OCI-LY3 (cell line): Measurements from ENCODE around the gene DMRT1.

Source experiments
- H2AFZ ChIP-seq: fragments of 200-600, 300-600 bp; shearing (Covaris generic); 2 replicates; pipeline ENCODE4 v1.6.0; 2014; ENCODE audit warnings: antibody characterized with exemption, low read depth, low read length
- H3K27ac ChIP-seq: fragments of 200-600, 300-600 bp; sonication (generic); 2 replicates; pipeline ENCODE4 v1.5.1; 2014; ENCODE audit warnings: mild to moderate bottlenecking, low read length, moderate library complexity, mixed read lengths
- H3K27me3 ChIP-seq: fragments of 200-600, 300-600 bp; sonication (generic); 2 replicates; pipeline ENCODE4 v1.6.1; 2014; ENCODE audit warnings: low read depth, low read length, mixed read lengths
- H3K36me3 ChIP-seq: fragments of 200-600, 300-600 bp; sonication (generic); replicated peaks from 2 replicates; pipeline ENCODE3; 2014; ENCODE audit warnings: low read depth, low read length, mixed read lengths
- H3K4me1 ChIP-seq: fragments of 300-600, 200-600 bp; sonication (generic); 2 replicates; pipeline ENCODE4 v1.6.1; 2014; ENCODE audit warnings: low read length, mixed read lengths
- H3K4me2 ChIP-seq: fragments of 200-600, 300-600 bp; sonication (generic); 2 replicates; pipeline ENCODE4 v1.6.1; 2014; ENCODE audit warnings: low read length, mixed read lengths
- H3K4me3 ChIP-seq: fragments of 300-600, 200-600 bp; sonication (generic); 2 replicates; pipeline ENCODE4 v1.5.1; 2014; ENCODE audit warnings: antibody characterized with exemption, mild to moderate bottlenecking, low read length, moderate library complexity
- H3K79me2 ChIP-seq: fragments of 300-600, 200-600 bp; shearing (Covaris generic); 2 replicates; pipeline ENCODE4 v1.6.1; 2014; ENCODE audit warnings: mild to moderate bottlenecking, low read length, mixed read lengths
- H3K9ac ChIP-seq: fragments of 300-600, 200-600 bp; shearing (Covaris generic); 2 replicates; pipeline ENCODE4 v1.6.0; 2014; ENCODE audit warnings: mild to moderate bottlenecking, low read length, moderate library complexity
- H3K9me3 ChIP-seq: fragments of 200-600, 300-600 bp; shearing (Covaris generic); 2 replicates; pipeline ENCODE4 v1.6.1; 2014; ENCODE audit warnings: low read length, mixed read lengths; ENCODE audit not compliant: insufficient read depth
- H4K20me1 ChIP-seq: fragments of 200-600, 300-600 bp; sonication (generic); 2 replicates; pipeline ENCODE4 v1.6.1; 2016; ENCODE audit warnings: low read length, mixed read lengths; ENCODE audit not compliant: insufficient read depth
- EZH2phosphoT487 ChIP-seq: fragments of 200-600 bp; shearing (Covaris generic); IDR thresholded peaks from 2 replicates; pipeline ENCODE4 v1.6.1; 2018; ENCODE audit warnings: antibody characterized with exemption, mixed run types, low read depth
- TF ChIP-seq, protein P1 (sequence below): fragments of 200-600, 300-600 bp; sonication (generic); IDR thresholded peaks from 2 replicates; pipeline ENCODE4 v1.5.1; 2014; ENCODE audit warnings: antibody characterized with exemption, low read length, low read depth

DMRT1 gene

DNA sequence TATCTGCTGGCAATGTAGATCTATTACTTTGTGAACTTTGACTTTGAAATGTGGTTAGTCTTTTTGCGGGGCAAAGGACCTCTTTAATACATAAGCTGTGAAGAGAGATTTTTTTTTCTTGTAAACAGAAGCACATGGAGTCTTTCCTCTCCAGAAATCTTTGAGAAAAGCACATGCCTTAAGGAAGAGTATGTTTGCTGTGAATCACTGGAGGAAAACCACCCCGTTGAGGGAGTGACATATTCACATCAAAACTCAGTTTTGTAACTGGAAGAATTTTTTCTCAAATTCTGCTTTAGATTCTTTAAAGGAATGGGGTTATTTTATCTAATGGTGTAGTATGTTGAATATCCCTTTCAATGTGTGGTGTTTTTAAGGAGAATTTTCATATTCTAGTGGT is 138.5 kb downstream of the DMRT1 start:
- Histone ChIP-seq H3K9me3 (no peaks in the 10 kb centered on the region), H3K79me2 (no peaks in the 10 kb centered on the region), H3K4me3 (no peak overlapping the region), H3K27me3 (peaks cover 37% of the 10 kb centered on the region), H3K9ac (no peak overlapping the region), H3K4me2 (no peak overlapping the region), H3K4me1 (no peaks in the 10 kb centered on the region), H3K36me3 (no peaks in the 10 kb centered on the region), H2AFZ (no peak overlapping the region), H4K20me1 (no peaks in the 10 kb centered on the region), H3K27ac (no peak overlapping the region)
- TF ChIP-seq, protein P1, sequence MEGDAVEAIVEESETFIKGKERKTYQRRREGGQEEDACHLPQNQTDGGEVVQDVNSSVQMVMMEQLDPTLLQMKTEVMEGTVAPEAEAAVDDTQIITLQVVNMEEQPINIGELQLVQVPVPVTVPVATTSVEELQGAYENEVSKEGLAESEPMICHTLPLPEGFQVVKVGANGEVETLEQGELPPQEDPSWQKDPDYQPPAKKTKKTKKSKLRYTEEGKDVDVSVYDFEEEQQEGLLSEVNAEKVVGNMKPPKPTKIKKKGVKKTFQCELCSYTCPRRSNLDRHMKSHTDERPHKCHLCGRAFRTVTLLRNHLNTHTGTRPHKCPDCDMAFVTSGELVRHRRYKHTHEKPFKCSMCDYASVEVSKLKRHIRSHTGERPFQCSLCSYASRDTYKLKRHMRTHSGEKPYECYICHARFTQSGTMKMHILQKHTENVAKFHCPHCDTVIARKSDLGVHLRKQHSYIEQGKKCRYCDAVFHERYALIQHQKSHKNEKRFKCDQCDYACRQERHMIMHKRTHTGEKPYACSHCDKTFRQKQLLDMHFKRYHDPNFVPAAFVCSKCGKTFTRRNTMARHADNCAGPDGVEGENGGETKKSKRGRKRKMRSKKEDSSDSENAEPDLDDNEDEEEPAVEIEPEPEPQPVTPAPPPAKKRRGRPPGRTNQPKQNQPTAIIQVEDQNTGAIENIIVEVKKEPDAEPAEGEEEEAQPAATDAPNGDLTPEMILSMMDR, result no peak
- no peak for TF ChIP-seq EZH2phosphoT487

DNA sequence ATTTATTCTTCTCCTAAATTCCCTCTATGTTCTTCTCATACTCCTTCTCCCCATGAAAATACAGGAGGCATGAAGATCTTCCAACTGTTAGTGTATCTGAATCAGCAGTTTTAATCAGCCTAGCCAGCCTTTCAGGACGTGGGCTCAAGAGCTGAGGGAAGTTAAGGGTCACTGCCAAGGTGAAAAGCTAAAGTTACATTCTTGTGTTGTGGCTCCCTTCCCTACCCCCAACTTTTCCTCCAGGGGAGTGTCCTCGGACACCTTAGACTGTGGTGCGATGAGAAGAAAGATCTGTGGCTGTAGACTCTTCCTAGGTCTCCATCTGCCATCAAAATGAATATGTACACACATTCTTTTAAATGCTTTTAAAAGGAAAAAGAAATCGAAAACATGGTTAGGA is 139.1 kb downstream of the DMRT1 start:
- no peak overlapping the region for H3K4me3 ChIP-seq
- no peak overlapping the region for H3K9ac ChIP-seq
- H2AFZ ChIP-seq, result no peak overlapping the region
- H3K9me3 ChIP-seq, result no peaks in the 10 kb centered on the region
- H3K27ac ChIP-seq, result no peak overlapping the region
- TF ChIP-seq EZH2phosphoT487, result no peak
- TF ChIP-seq, protein P1, result no peak
- no peaks in the 10 kb centered on the region for H3K36me3 ChIP-seq
- peaks cover 37% of the 10 kb centered on the region for H3K27me3 ChIP-seq
- no peak overlapping the region for H3K4me2 ChIP-seq
- no peaks in the 10 kb centered on the region for H4K20me1 ChIP-seq
- no peaks in the 10 kb centered on the region for H3K4me1 ChIP-seq
- no peaks in the 10 kb centered on the region for H3K79me2 ChIP-seq

DNA sequence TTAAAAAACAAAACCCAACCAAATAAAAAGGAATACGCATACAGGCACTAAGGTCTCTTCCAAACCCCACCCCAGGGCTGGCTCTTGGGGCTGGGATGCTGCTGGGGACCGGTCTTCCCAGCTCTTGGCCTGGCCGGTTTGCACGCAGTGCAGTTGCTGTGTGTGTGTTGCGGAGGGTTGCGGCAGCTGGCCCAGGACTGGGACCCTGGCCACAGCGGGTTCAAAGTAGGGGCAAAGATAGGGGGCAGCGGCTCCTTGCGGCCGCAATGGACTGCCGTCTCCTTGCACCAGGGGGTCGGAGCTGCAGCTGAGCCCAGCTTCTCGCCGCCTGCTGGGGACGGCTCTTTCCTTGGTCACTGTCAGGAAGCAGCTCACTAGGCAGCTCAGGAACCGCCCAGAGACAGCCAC is 140.0 kb downstream of the DMRT1 start:
- Histone ChIP-seq H3K36me3 (no peaks in the 10 kb centered on the region), H3K4me1 (no peaks in the 10 kb centered on the region), H3K9me3 (no peaks in the 10 kb centered on the region), H2AFZ (no peak overlapping the region), H3K4me2 (no peak overlapping the region), H3K4me3 (no peak overlapping the region), H3K27ac (no peak overlapping the region), H3K9ac (no peak overlapping the region), H3K79me2 (no peaks in the 10 kb centered on the region), H3K27me3 (peaks cover 45% of the 10 kb centered on the region), H4K20me1 (no peaks in the 10 kb centered on the region)
- TF ChIP-seq, protein P1, result no peak
- TF ChIP-seq EZH2phosphoT487, result no peak

DNA sequence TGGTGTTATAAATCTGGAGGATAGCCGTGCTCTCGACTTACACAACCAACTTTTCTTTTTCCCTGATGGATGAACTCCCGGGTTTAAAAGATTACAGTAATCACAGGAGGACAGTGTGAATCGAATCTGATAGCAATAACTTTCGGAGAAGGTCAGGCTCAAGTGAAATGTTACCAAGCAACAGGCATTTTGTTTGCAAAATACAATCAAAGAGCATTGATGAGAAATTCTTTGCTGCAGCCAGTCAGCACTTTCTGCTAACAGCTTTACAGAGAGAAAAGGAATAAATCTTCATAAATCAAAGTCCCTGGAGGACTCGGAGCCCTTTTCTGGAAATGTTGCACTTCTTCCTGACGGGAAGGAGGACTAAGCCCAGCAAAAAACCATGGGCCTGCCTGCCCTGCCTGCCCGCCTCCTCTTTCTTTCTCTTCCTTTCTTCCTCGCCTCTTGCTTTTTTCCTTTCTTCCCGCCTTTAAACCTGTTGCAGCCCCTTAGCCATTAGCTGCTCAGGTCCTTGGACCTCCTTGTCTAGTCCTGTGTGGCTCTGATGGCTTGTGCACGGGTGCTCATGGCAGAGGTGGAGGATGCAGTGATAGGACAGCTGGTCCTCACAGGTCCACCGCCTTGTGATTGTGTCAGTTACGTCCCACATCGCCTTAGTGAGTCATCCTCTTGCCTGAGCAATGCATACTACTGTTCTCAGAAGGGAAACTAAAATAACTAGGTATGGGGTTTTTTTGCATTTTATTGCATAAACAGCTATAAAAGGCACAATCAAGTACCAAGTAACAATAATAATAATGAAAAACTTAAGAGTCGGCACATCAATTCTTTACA is 141.1 kb downstream of the DMRT1 start:
- Histone ChIP-seq H3K4me3 (no peak overlapping the region), H3K4me2 (no peak overlapping the region), H3K4me1 (no peaks in the 10 kb centered on the region), H2AFZ (no peak overlapping the region), H3K9me3 (no peaks in the 10 kb centered on the region), H3K9ac (no peak overlapping the region), H3K27me3 (peaks cover 45% of the 10 kb centered on the region), H3K27ac (no peak overlapping the region), H3K79me2 (no peaks in the 10 kb centered on the region), H3K36me3 (no peaks in the 10 kb centered on the region), H4K20me1 (no peaks in the 10 kb centered on the region)
- TF ChIP-seq, protein P1, result no peak
- TF ChIP-seq EZH2phosphoT487, result no peak
